Dedifferentiated amniotic fluid mesenchymal stem cell (primary cell): Measurements from ENCODE around the gene PANK4.

Source experiments
- DNase-seq: peaks from one replicate; pipeline ENCODE4 v3.0.0-alpha.2; 2016; ENCODE audit errors: extremely low spot score

The PANK4 gene

GRCh38 chr1:2544875-2545640 lies 18.7 kb upstream of the PANK4 start:
- DNase-seq, result no peak

- DNase-seq, result no peak
Observed at GRCh38 chr1:2544093-2544874, 17.9 kb upstream of the PANK4 start.

GRCh38 chr1:2543543-2544092 lies 17.2 kb upstream of the PANK4 start:
- DNase-seq, result no peak

GRCh38 chr1:2542246-2542915 lies 16.0 kb upstream of the PANK4 start:
- DNase-seq, result no peak

GRCh38 chr1:2541619-2542245 lies 15.3 kb upstream of the PANK4 start:
- DNase-seq, result no peak

- no peak for DNase-seq
Observed at GRCh38 chr1:2540816-2541492, 14.6 kb upstream of the PANK4 start.

GRCh38 chr1:2539312-2539907 lies 13.0 kb upstream of the PANK4 start:
- DNase-seq, result no peak

GRCh38 chr1:2538872-2539271 lies 12.5 kb upstream of the PANK4 start:
- DNase-seq, result no peak

GRCh38 chr1:2538376-2538775 lies 12.0 kb upstream of the PANK4 start:
- DNase-seq, result no peak

GRCh38 chr1:2537784-2538115 lies 11.4 kb upstream of the PANK4 start:
- no peak for DNase-seq

- no peak for DNase-seq
Observed at GRCh38 chr1:2535981-2536380, 9.6 kb upstream of the PANK4 start.

- DNase-seq, result no peak
Observed at GRCh38 chr1:2535455-2535854, 9.1 kb upstream of the PANK4 start.

GRCh38 chr1:2534687-2535441 lies 8.5 kb upstream of the PANK4 start:
- DNase-seq, result no peak

GRCh38 chr1:2534315-2534686 lies 7.9 kb upstream of the PANK4 start:
- DNase-seq, result no peak

GRCh38 chr1:2533365-2533764 lies 7.0 kb upstream of the PANK4 start:
- DNase-seq, result peak; percentile 16

- no peak for DNase-seq
Observed at GRCh38 chr1:2532485-2533160, 6.2 kb upstream of the PANK4 start.

- no peak for DNase-seq
Observed at GRCh38 chr1:2530513-2531361, 4.3 kb upstream of the PANK4 start.

- no peak for DNase-seq
Observed at GRCh38 chr1:2529784-2530512, 3.6 kb upstream of the PANK4 start, which contains the start of gene HES5. Gene HES5 (minus strand): TSS chr1:2530263. CDS start chr1:2530164, 99 bp downstream.
